ENCODE results near the gene KLHL25. TPM values are rescaled to one million over a fixed set of nuclear protein-coding genes. Genes with fewer than 3 reads are reported as not detected.
"Not testable (repeated sequence)": the region's sequence is repeated elsewhere in the genome, so short reads cannot be mapped to it uniquely, and the experiment has no call there.

KLHL25 gene
- polyA plus RNA-seq, 2 of the 4 experiments (the other 2 are of a cell fraction), result 3.2 to 6.1 TPM

- POLR2A ChIA-PET, result no interaction called here
- no peak overlapping the region for H3K4me2 ChIP-seq
- CTCF ChIA-PET, result interaction anchor here (1.1 to 1.5 kb wide), 2 partner anchors 15 to 29 kb away, joined by 3 read pairs; no protein-coding TSS in a partner anchor
- H3K4me3 ChIP-seq, result no peak overlapping the region
- ATAC-seq (no peak), FAIRE-seq (no peak), DNase-seq (ENCODE audit: low read depth in 1 of 2, low spot score in 1 of 2) (no peak)
- TF ChIP-seq HMGXB4 (CRISPR knock-in tag; IDR thresholded peaks at IDR 0.05; ENCODE audit: borderline replicate concordance) (no peak), TFCP2L1 (CRISPR knock-in tag; IDR thresholded peaks at IDR 0.05) (no peak), NR3C1 (IDR thresholded peaks at IDR 0.05) (no peak), ATOH8 (CRISPR knock-in tag; IDR thresholded peaks at IDR 0.05; ENCODE audit: low read depth) (no peak), CBX2 (IDR thresholded peaks at IDR 0.05; ENCODE audit: borderline replicate concordance, low read depth) (no peak), JUNB (IDR thresholded peaks at IDR 0.05) (no peak)
- WGBS (ENCODE audit: missing lambda C conversion rate), result 69% methylated on average over 3 of the region's 3 CpGs
- no peak overlapping the region for H3K27ac ChIP-seq
- H3K9me3 ChIP-seq, result no peaks in the 10 kb centered on the region
- H3K4me1 ChIP-seq, result peaks cover 7% of the 10 kb centered on the region
These were observed 10.7 kb upstream of the KLHL25 start for GRCh38 chr15:85805420-85805819.

DNA sequence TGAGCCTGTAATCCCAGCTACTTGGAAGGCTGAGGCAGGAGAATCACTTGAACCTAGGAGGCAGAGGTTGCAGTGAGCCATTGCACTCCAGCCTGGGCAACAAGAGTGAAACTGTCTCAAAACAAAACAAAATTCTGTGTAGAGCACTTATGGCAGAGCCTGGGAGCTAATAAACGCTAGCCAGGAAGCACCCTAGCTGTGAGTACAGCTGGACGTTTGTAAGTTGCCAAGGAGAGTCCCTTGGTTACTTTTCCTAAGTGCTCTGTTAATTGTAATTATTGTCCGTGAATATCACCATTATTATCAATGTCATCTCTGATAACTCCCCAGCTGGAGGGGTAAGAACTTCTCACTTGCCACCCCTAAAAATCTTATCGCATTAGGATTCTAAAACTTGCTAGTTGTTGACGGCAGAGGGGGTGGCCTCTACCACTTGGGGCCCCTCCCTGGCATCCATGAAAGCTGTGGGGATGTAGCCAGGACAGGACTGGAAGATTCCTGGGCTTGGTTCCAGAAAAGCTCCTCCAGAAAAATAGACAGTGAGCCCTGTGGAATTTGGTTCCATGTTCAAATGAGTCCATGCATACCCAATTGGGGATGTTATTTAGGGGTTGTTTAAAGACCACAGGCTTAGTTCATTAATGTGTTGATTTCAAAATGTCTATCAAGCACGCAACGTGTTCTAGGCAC is 9.9 kb upstream of the KLHL25 start:
- H3K4me2 ChIP-seq, result no peak overlapping the region
- H3K9me3 ChIP-seq, result no peaks in the 10 kb centered on the region
- H3K4me3 ChIP-seq, result no peak overlapping the region
- 66% methylated on average over 7 of the region's 7 CpGs for WGBS (ENCODE audit: missing lambda C conversion rate)
- ATAC-seq, result no peak
- TF ChIP-seq REST (IDR thresholded peaks at IDR 0.05), result no peak
- TF ChIP-seq CTCF (IDR thresholded peaks at IDR 0.05), result no peak
- TF ChIP-seq POLR2A (IDR thresholded peaks at IDR 0.05; ENCODE audit: low read length), result no peak
- no peak for TF ChIP-seq FOXS1 (CRISPR knock-in tag; IDR thresholded peaks at IDR 0.05)
- no peak for DNase-seq (ENCODE audit: low read depth in 1 of 2, low spot score in 1 of 2)
- ChIA-PET CTCF (interaction anchor here (0.9 to 6.6 kb wide), 5 partner anchors 15 to 35 kb away, joined by 3 to 79 read pairs (median 3); no protein-coding TSS in a partner anchor), POLR2A (no interaction called here)
- no peak overlapping the region for H3K27ac ChIP-seq
- FAIRE-seq, result no peak
- H3K4me1 ChIP-seq, result peaks cover 12% of the 10 kb centered on the region

DNA sequence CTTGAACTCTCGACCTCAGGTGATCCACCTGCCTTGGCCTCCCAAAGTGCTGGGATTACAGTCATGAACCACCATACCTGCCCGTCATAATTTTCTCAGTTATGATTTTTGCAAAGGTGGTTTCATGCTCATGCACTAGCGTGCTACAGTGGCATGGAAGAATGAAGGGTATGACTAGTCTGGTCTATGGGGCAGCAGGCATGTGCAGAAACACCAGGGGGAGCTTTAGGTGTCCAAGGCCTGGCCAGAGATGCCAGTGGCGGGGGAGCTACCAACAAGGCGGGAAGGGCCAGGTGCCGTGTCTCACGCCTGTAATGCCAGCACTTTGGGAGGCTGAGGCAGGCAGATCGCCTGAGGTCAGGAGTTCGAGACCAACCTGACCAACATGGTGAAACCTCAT is 7.9 kb upstream of the KLHL25 start:
- H3K4me2 ChIP-seq, FAIRE-seq, H3K4me3 ChIP-seq, H3K9me3 ChIP-seq, H3K27ac ChIP-seq: not testable (repeated sequence)
- DNase-seq (ENCODE audit: low read depth in 1 of 2, low spot score in 1 of 2) (peak; percentile 46 to 63), ATAC-seq (peak; percentile 65 to 82; a peak in 4 of 6 replicates)
- peaks cover 12% of the 10 kb centered on the region for H3K4me1 ChIP-seq
- WGBS (ENCODE audit: missing lambda C conversion rate), result 83% methylated on average over 9 of the region's 9 CpGs
- ChIA-PET CTCF (interaction anchor here (1.3 to 6.6 kb wide), 5 partner anchors 10 to 37 kb away, joined by 3 to 79 read pairs (median 5); no protein-coding TSS in a partner anchor), POLR2A (interaction anchor here (1.1 kb wide), 1 partner anchor 10 kb away, joined by 3 read pairs; no protein-coding TSS in a partner anchor)
- TF ChIP-seq CTCF (IDR thresholded peaks at IDR 0.05) (peak; percentile 18; the same call in 1 of the 3 replicates), RAD21 (conservative IDR thresholded peaks at IDR 0.05 in 1 of 2, IDR thresholded peaks at IDR 0.05 in 1 of 2) (peak in 1 of 2 experiments; percentile 26; a peak in 1 of 5 replicates), SMC3 (IDR thresholded peaks at IDR 0.05) (0 out of 3 replicates have a peak, but pooled peaks have one; percentile 14)

All from A549 (cell line).